ENCODE measurements around the gene C1RL.

C1RL gene

GRCh38 chr12:7123806-7124522 is 14.9 kb upstream of the C1RL start:
- no peak for DNase-seq (ENCODE audit: low read depth in 2 of 2)

GRCh38 chr12:7122811-7123769 is 14.1 kb upstream of the C1RL start:
- DNase-seq (ENCODE audit: low read depth in 2 of 2) = no peak
- no peak overlapping the region for H3K4me3 ChIP-seq (replicated peaks in 1 of 2; ENCODE audit: low read depth in 2 of 2, low read length in 2 of 2)
- TF ChIP-seq CTCF (IDR thresholded peaks at IDR 0.05; ENCODE audit: low read depth, low read length) = no peak

More at GRCh38 chr12:7123806-7124522, 14.9 kb upstream of the C1RL start:
- TF ChIP-seq CTCF (IDR thresholded peaks at IDR 0.05; ENCODE audit: low read depth, low read length) = no peak
- no peak overlapping the region for H3K4me3 ChIP-seq (replicated peaks in 1 of 2; ENCODE audit: low read depth in 2 of 2, low read length in 2 of 2)

- TF ChIP-seq CTCF (IDR thresholded peaks at IDR 0.05; ENCODE audit: low read depth, low read length) = no peak
- no peak overlapping the region for H3K4me3 ChIP-seq (replicated peaks in 1 of 2; ENCODE audit: low read depth in 2 of 2, low read length in 2 of 2)
- no peak for DNase-seq (ENCODE audit: low read depth in 2 of 2)
Observed at GRCh38 chr12:7121324-7121723, 12.3 kb upstream of the C1RL start.

GRCh38 chr12:7120166-7120565 is 11.2 kb upstream of the C1RL start:
- DNase-seq (ENCODE audit: low read depth in 2 of 2) = no peak
- TF ChIP-seq CTCF (IDR thresholded peaks at IDR 0.05; ENCODE audit: low read depth, low read length) = no peak
- H3K4me3 ChIP-seq (replicated peaks in 1 of 2; ENCODE audit: low read depth in 2 of 2, low read length in 2 of 2) = no peak overlapping the region

- H3K4me3 ChIP-seq (replicated peaks in 1 of 2; ENCODE audit: low read depth in 2 of 2, low read length in 2 of 2) = no peak overlapping the region
- no peak for TF ChIP-seq CTCF (IDR thresholded peaks at IDR 0.05; ENCODE audit: low read depth, low read length)
- DNase-seq (ENCODE audit: low read depth in 2 of 2) = no peak
Observed at GRCh38 chr12:7118881-7119280, 9.9 kb upstream of the C1RL start.

- no peak for DNase-seq (ENCODE audit: low read depth in 2 of 2)
- no peak for TF ChIP-seq CTCF (IDR thresholded peaks at IDR 0.05; ENCODE audit: low read depth, low read length)
- no peak overlapping the region for H3K4me3 ChIP-seq (replicated peaks in 1 of 2; ENCODE audit: low read depth in 2 of 2, low read length in 2 of 2)
Observed at GRCh38 chr12:7117670-7118069, 8.7 kb upstream of the C1RL start.

All from cardiac fibroblast (primary cell).